GM19452 (cell line): ENCODE data around the gene RBM19.

Experiments
- ATAC-seq: cut with Tn5 transposase; IDR thresholded peaks from one replicate; pipeline ENCODE4 v1.9.1; 2021; ENCODE audit not compliant: unreplicated experiment

The RBM19 gene

GRCh38 chr12:113933201-113933786, 32.8 kb downstream of the RBM19 start:
- no peak for ATAC-seq

- no peak for ATAC-seq
These were observed 33.5 kb downstream of the RBM19 start for GRCh38 chr12:113932381-113933196.

- no peak for ATAC-seq
These were observed 34.6 kb downstream of the RBM19 start for GRCh38 chr12:113931517-113931916.

GRCh38 chr12:113930249-113930648, 35.9 kb downstream of the RBM19 start:
- no peak for ATAC-seq

- no peak for ATAC-seq
These were observed 36.7 kb downstream of the RBM19 start for GRCh38 chr12:113929312-113929989.

GRCh38 chr12:113926788-113927187, 39.3 kb downstream of the RBM19 start:
- no peak for ATAC-seq

GRCh38 chr12:113924341-113924740, 41.8 kb downstream of the RBM19 start:
- ATAC-seq = no peak

GRCh38 chr12:113923251-113923650, 42.9 kb downstream of the RBM19 start:
- ATAC-seq = no peak

GRCh38 chr12:113921430-113921829, 44.7 kb downstream of the RBM19 start:
- no peak for ATAC-seq

GRCh38 chr12:113919791-113920190, 46.3 kb downstream of the RBM19 start:
- ATAC-seq = no peak

GRCh38 chr12:113918306-113918705, 47.8 kb downstream of the RBM19 start:
- no peak for ATAC-seq

GRCh38 chr12:113917393-113917792, 48.7 kb downstream of the RBM19 start:
- ATAC-seq = no peak

GRCh38 chr12:113914806-113915205, 51.3 kb downstream of the RBM19 start:
- ATAC-seq = no peak

GRCh38 chr12:113914176-113914575, 51.9 kb downstream of the RBM19 start:
- no peak for ATAC-seq

- ATAC-seq = no peak
These were observed 53.3 kb downstream of the RBM19 start for GRCh38 chr12:113912760-113913329.

GRCh38 chr12:113911971-113912759, 54.0 kb downstream of the RBM19 start:
- no peak for ATAC-seq

- ATAC-seq = no peak
These were observed 55.3 kb downstream of the RBM19 start for GRCh38 chr12:113910751-113911272.

GRCh38 chr12:113909776-113910420, 56.2 kb downstream of the RBM19 start:
- ATAC-seq = no peak

- ATAC-seq = no peak
These were observed 57.5 kb downstream of the RBM19 start for GRCh38 chr12:113908584-113909100.
